Uterus (tissue), 2 donors: ENCODE measurements around the gene ITGB5.

Experiments
- CTCF ChIP-seq, 4 experiments: fragments of 200-600 bp in 2 of 4; fragments of 450-650 bp in 2 of 4; sonication (generic) in 2 of 4; IDR thresholded peaks; one replicate each; pipeline ENCODE4 v1.5.1; 2016 to 2019; ENCODE audit warnings: antibody characterized with exemption in 4 of 4, mild to moderate bottlenecking in 2 of 4, moderate library complexity in 1 of 4
- POLR2A ChIP-seq, 2 donors: fragments of 450-650 bp; IDR thresholded peaks; one replicate each; pipeline ENCODE4 v1.6.1; 2016; ENCODE audit warnings: antibody characterized with exemption in 2 of 2, mild to moderate bottlenecking in 1 of 2, moderate library complexity in 1 of 2

- TF ChIP-seq CTCF (IDR thresholded peaks at IDR 0.05) (no peak), POLR2A (IDR thresholded peaks at IDR 0.05) (no peak)
Observed at GRCh38 chr3:124730941-124731297, 156.2 kb downstream of the ITGB5 start.
